ENCODE measurements around the gene DUOX2.

DUOX2 gene

GRCh38 chr15:45147606-45148005 is 33.6 kb upstream of the DUOX2 start:
- no peak for TF ChIP-seq CTCF (IDR thresholded peaks at IDR 0.05; ENCODE audit: extremely low read depth, insufficient read depth, missing control alignments)
- in situ Hi-C loops (cut with MboI; ENCODE audit: low pct_unique_long_range_greater_than_20kb, low sequenced_read_pairs, unreplicated experiment) = no loop called here
- no peak for DNase-seq (ENCODE audit: low spot score)

DNA sequence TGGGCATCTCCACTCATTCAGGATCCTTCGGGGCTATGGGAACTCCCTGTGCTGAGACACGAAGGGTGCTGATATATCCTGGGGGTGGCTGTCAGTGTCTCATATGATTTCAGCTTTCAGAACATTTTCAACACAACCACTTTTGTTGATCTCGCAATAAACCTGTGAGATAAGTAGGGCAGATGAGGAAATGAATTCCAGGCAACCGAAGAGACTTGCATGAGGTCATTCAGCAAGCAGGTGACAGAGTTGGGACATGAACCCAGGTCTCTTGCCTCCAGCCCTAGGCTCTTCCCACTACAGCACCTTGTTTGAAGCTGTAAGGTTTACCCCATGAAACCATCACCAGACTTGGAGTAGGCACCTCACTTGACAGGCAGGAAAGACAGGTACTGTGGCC is 32.4 kb upstream of the DUOX2 start:
- in situ Hi-C loops (cut with MboI; ENCODE audit: low pct_unique_long_range_greater_than_20kb, low sequenced_read_pairs, unreplicated experiment) = no loop called here
- no peak for TF ChIP-seq CTCF (IDR thresholded peaks at IDR 0.05; ENCODE audit: extremely low read depth, insufficient read depth, missing control alignments)
- DNase-seq (ENCODE audit: low spot score) = no peak

GRCh38 chr15:45144775-45145174 is 30.8 kb upstream of the DUOX2 start:
- no peak for DNase-seq (ENCODE audit: low spot score)
- TF ChIP-seq CTCF (IDR thresholded peaks at IDR 0.05; ENCODE audit: extremely low read depth, insufficient read depth, missing control alignments) = no peak
- in situ Hi-C loops (cut with MboI; ENCODE audit: low pct_unique_long_range_greater_than_20kb, low sequenced_read_pairs, unreplicated experiment) = no loop called here

DNA sequence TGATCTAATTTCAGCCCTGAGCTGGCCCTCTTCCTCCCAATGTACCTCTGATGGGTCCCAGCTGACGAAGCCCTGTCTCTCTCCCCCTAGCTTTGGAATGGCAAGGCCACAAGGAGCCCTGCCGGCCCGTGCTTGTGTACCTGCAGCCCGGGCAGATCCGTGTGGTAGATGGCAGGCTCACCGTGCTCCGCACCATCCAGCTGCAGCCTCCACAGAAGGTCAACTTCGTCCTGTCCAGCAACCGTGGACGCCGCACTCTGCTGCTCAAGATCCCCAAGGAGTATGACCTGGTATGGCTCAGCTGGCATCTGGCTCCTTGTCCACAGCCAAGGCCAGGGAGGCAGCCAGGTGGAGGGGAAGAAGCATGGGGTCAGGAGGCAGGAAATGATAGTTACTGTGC is 30.0 kb upstream of the DUOX2 start:
- DNase-seq (ENCODE audit: low spot score) = no peak
- TF ChIP-seq CTCF (IDR thresholded peaks at IDR 0.05; ENCODE audit: extremely low read depth, insufficient read depth, missing control alignments) = no peak
- in situ Hi-C loops (cut with MboI; ENCODE audit: low pct_unique_long_range_greater_than_20kb, low sequenced_read_pairs, unreplicated experiment) = no loop called here

- in situ Hi-C loops (cut with MboI; ENCODE audit: low pct_unique_long_range_greater_than_20kb, low sequenced_read_pairs, unreplicated experiment) = no loop called here
- no peak for TF ChIP-seq CTCF (IDR thresholded peaks at IDR 0.05; ENCODE audit: extremely low read depth, insufficient read depth, missing control alignments)
- DNase-seq (ENCODE audit: low spot score) = no peak
These were observed 29.1 kb upstream of the DUOX2 start for GRCh38 chr15:45143056-45143455.

GRCh38 chr15:45141386-45141785 is 27.4 kb upstream of the DUOX2 start:
- no peak for TF ChIP-seq CTCF (IDR thresholded peaks at IDR 0.05; ENCODE audit: extremely low read depth, insufficient read depth, missing control alignments)
- no peak for DNase-seq (ENCODE audit: low spot score)
- in situ Hi-C loops (cut with MboI; ENCODE audit: low pct_unique_long_range_greater_than_20kb, low sequenced_read_pairs, unreplicated experiment) = no loop called here

Measured in GM13977 (cell line).